ENCODE results near the gene ZNF276. TPM values are rescaled to one million over a fixed set of nuclear protein-coding genes. Genes with fewer than 3 reads are reported as not detected.

ZNF276 gene
- total RNA-seq, 6 donors from 2014 or later: 28.6 to 172 (median 39.0) TPM

GRCh38 chr16:89705006-89705405 lies 16.3 kb upstream of the ZNF276 start:
- Histone ChIP-seq H3K9me3 (no peaks in the 10 kb centered on the region), H3K36me3 (peaks cover 0 to 4% (median 0%) of the 10 kb centered on the region in 4 donors), H3K27ac (no peak overlapping the region), H3K4me1 (peaks cover 10 to 32% (median 20%) of the 10 kb centered on the region in 4 donors), H3K27me3 (no peaks in the 10 kb centered on the region), H3K4me3 (no peak overlapping the region)
- TF ChIP-seq POLR2AphosphoS5 (IDR thresholded peaks at IDR 0.05) (no peak), POLR2A (IDR thresholded peaks at IDR 0.05) (no peak), EP300 (IDR thresholded peaks at IDR 0.05) (no peak)
- TF ChIP-seq, protein P1, sequence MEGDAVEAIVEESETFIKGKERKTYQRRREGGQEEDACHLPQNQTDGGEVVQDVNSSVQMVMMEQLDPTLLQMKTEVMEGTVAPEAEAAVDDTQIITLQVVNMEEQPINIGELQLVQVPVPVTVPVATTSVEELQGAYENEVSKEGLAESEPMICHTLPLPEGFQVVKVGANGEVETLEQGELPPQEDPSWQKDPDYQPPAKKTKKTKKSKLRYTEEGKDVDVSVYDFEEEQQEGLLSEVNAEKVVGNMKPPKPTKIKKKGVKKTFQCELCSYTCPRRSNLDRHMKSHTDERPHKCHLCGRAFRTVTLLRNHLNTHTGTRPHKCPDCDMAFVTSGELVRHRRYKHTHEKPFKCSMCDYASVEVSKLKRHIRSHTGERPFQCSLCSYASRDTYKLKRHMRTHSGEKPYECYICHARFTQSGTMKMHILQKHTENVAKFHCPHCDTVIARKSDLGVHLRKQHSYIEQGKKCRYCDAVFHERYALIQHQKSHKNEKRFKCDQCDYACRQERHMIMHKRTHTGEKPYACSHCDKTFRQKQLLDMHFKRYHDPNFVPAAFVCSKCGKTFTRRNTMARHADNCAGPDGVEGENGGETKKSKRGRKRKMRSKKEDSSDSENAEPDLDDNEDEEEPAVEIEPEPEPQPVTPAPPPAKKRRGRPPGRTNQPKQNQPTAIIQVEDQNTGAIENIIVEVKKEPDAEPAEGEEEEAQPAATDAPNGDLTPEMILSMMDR (IDR thresholded peaks at IDR 0.05): no peak
- ATAC-seq (ENCODE audit: low FRiP score in 2 of 2): no peak
- no peak for DNase-seq
- WGBS, 2 donors: 68 to 73% methylated on average over 15 of the region's 15 CpGs

DNA sequence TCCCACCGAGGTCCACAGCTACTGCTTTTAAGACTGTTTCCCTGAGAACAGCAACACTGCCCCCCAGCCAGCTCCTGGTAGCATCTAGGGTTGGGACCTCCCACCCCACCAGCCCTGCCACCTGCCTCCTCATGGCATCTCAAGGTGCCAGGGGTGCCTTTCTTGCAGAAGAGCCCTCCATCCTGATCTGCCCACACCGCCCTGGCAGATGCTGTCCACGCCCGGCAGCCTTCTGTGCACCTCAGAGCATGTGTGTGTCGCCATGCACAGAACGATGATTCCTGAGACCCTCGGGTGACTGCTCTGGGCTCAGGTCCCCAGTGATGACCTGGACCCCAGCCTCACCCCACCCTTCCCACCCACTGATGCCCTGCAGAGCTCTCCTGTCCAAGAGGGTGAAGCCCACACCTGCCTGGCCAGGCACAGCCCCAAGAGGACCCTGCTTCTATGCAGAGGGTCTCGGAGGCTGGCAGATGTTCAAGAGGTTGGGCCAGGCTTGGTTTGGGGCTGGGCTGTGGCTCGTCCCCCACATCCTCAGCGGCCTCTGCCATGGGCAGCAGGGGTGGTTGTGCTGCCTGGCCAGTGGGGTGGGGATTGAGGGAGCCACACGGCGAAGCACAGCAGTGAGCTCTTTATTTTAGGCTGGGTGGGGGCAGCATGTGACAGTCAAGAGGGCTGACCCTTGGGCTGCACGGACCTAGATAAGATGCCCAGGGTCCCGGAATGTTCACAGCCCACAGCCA lies 14.6 kb upstream of the ZNF276 start:
- WGBS, 2 donors: 81 to 89% methylated on average over 3 to 13 of the region's 14 CpGs
- no peak overlapping the region for H3K4me3 ChIP-seq

GRCh38 chr16:89707695-89708094 lies 13.6 kb upstream of the ZNF276 start:
- H3K9me3 ChIP-seq: no peaks in the 10 kb centered on the region
- H3K36me3 ChIP-seq: peaks cover 0 to 8% (median 0%) of the 10 kb centered on the region in 4 donors
- DNase-seq: peak in 1 of 2 donors; percentile 46
- H3K27ac ChIP-seq: no peak overlapping the region
- peaks cover 9 to 27% (median 14%) of the 10 kb centered on the region in 4 donors for H3K4me1 ChIP-seq
- no peak for ATAC-seq (ENCODE audit: low FRiP score in 2 of 2)
- H3K4me3 ChIP-seq: no peak overlapping the region
- peaks cover 0 to 5% (median 1%) of the 10 kb centered on the region in 4 donors for H3K27me3 ChIP-seq
- WGBS, 2 donors: 80 to 95% methylated on average over 2 to 9 of the region's 9 CpGs
- no peak for TF ChIP-seq POLR2AphosphoS5 (IDR thresholded peaks at IDR 0.05)
- TF ChIP-seq POLR2A (IDR thresholded peaks at IDR 0.05): no peak
- TF ChIP-seq, protein P1 (IDR thresholded peaks at IDR 0.05): no peak
- no peak for TF ChIP-seq EP300 (IDR thresholded peaks at IDR 0.05)

More for the DNA sequence above, 14.6 kb upstream of the ZNF276 start:
- peaks cover 5 to 25% (median 12%) of the 10 kb centered on the region in 4 donors for H3K4me1 ChIP-seq
- DNase-seq (peak in 1 of 2 donors; percentile 47), ATAC-seq (ENCODE audit: low FRiP score in 2 of 2) (no peak)
- no peaks in the 10 kb centered on the region for H3K27me3 ChIP-seq
- TF ChIP-seq, protein P1 (IDR thresholded peaks at IDR 0.05): no peak
- no peak for TF ChIP-seq EP300 (IDR thresholded peaks at IDR 0.05)
- TF ChIP-seq POLR2A (IDR thresholded peaks at IDR 0.05): no peak
- no peak for TF ChIP-seq POLR2AphosphoS5 (IDR thresholded peaks at IDR 0.05)
- H3K9me3 ChIP-seq: no peaks in the 10 kb centered on the region
- H3K36me3 ChIP-seq: peaks cover 0 to 8% (median 0%) of the 10 kb centered on the region in 4 donors
- no peak overlapping the region for H3K27ac ChIP-seq

DNA sequence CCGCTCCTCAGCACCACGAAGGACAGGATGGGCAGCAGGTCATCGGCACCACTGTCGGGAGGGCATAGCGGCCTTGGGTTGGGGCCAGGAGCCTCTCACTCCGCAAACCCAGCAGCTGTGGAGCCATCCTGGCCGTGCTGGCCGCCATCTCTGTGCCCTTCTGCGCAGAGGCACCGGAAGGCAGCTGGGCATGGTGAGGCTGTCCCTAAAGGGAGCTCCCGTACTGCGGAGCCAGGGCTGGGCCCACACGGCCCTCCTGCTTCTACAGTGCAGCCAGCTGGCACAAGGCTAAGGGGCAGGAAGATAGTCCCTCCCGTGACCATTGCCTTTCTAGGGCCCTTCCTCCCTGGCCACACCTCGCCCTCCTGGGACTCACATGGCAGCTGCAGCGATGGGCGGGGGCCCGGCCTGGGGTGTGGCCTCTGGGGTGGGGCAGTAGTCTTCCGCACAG lies 12.8 kb upstream of the ZNF276 start:
- Histone ChIP-seq H3K27me3 (peaks cover 0 to 7% (median 1%) of the 10 kb centered on the region in 4 donors), H3K27ac (no peak overlapping the region), H3K36me3 (peaks cover 0 to 8% (median 0%) of the 10 kb centered on the region in 4 donors), H3K9me3 (no peaks in the 10 kb centered on the region), H3K4me3 (no peak overlapping the region), H3K4me1 (peaks cover 9 to 27% (median 14%) of the 10 kb centered on the region in 4 donors)
- 89% methylated on average over 17 of the region's 19 CpGs; no CpG with 5 or more reads in 1 of the 2 donors for WGBS, 2 donors
- TF ChIP-seq, protein P1 (IDR thresholded peaks at IDR 0.05): no peak
- TF ChIP-seq POLR2AphosphoS5 (IDR thresholded peaks at IDR 0.05): no peak
- DNase-seq (peak in 1 of 2 donors; percentile 79), ATAC-seq (ENCODE audit: low FRiP score in 2 of 2) (no peak)
